GM12878 (cell line): ENCODE results near the gene SATB1.

Source experiments
- BHLHE40 ChIP-seq, 2 experiments: fragments of 450-650 bp in 1 of 2; IDR thresholded peaks; 2 replicates each; pipeline ENCODE4 v1.6.1; 2011 to 2017; ENCODE audit warnings: low read depth in 2 of 2, borderline replicate concordance in 1 of 2, improper control_type of control experiment in 1 of 2, low read length in 1 of 2, mild to moderate bottlenecking in 1 of 2
- CREB1 ChIP-seq: IDR thresholded peaks from 2 replicates; pipeline ENCODE4 v1.6.1; 2012; ENCODE audit warnings: low read depth, mild to moderate bottlenecking, inconsistent platforms
- CTCF ChIP-seq, 3 experiments: IDR thresholded peaks in 2 of 3; conservative IDR thresholded peaks in 1 of 3; 2 replicates each; pipeline ENCODE4 v1.5.1; 2011; ENCODE audit warnings: low read depth in 3 of 3, low read length in 3 of 3, mild to moderate bottlenecking in 3 of 3, control low read depth in 2 of 3, moderate library complexity in 2 of 3, inconsistent platforms in 1 of 3, mixed read lengths in 1 of 3; ENCODE audit not compliant: control insufficient read depth in 2 of 3, insufficient read depth in 1 of 3; ENCODE audit errors: extremely low read depth in 1 of 3
- JUND ChIP-seq: IDR thresholded peaks from 2 replicates; pipeline ENCODE4 v1.6.1; 2012; ENCODE audit warnings: low read depth, mild to moderate bottlenecking, low read length, improper control_type of control experiment, moderate library complexity
- POLR2A ChIP-seq: IDR thresholded peaks from 2 replicates; pipeline ENCODE4 v1.6.1; 2011; ENCODE audit warnings: low read depth, mild to moderate bottlenecking, low read length
- RFX5 ChIP-seq: IDR thresholded peaks from 2 replicates; pipeline ENCODE4 v1.6.1; 2011; ENCODE audit warnings: low read depth, low read length, improper control_type of control experiment
- SIN3A ChIP-seq: IDR thresholded peaks from 2 replicates; pipeline ENCODE4 v1.6.1; 2012; ENCODE audit warnings: low read depth, low read length, improper control_type of control experiment
- SP1 ChIP-seq: IDR thresholded peaks from one replicate; pipeline ENCODE4 v1.6.1; 2011; ENCODE audit warnings: low read depth, low read length
- TARDBP ChIP-seq: IDR thresholded peaks from 2 replicates; pipeline ENCODE4 v1.6.1; 2016; ENCODE audit warnings: borderline replicate concordance
- ZNF24 ChIP-seq: fragments of 450-650 bp; IDR thresholded peaks from 2 replicates; pipeline ENCODE4 v1.6.1; 2017; ENCODE audit warnings: antibody characterized with exemption, mild to moderate bottlenecking
- ZNF274 ChIP-seq: IDR thresholded peaks from one replicate; pipeline ENCODE4 v1.8.0; 2011; ENCODE audit not compliant: insufficient read length, insufficient read depth
- TF ChIP-seq, protein P1 (sequence below): IDR thresholded peaks from 2 replicates; pipeline ENCODE4 v1.6.1; 2011; ENCODE audit warnings: low read depth, low read length, improper control_type of control experiment, borderline replicate concordance

GRCh38 chr3:18363338-18363737 is 61.8 kb downstream of the SATB1 start:
- no peak for TF ChIP-seq CTCF (IDR thresholded peaks at IDR 0.05 in 2 of 3, conservative IDR thresholded peaks at IDR 0.05 in 1 of 3; ENCODE audit: control insufficient read depth in 2 of 3, extremely low read depth in 1 of 3, insufficient read depth in 1 of 3, low read depth in 3 of 3, low read length in 3 of 3)
- no peak for TF ChIP-seq POLR2A
- TF ChIP-seq JUND, result no peak
- TF ChIP-seq, protein P1, sequence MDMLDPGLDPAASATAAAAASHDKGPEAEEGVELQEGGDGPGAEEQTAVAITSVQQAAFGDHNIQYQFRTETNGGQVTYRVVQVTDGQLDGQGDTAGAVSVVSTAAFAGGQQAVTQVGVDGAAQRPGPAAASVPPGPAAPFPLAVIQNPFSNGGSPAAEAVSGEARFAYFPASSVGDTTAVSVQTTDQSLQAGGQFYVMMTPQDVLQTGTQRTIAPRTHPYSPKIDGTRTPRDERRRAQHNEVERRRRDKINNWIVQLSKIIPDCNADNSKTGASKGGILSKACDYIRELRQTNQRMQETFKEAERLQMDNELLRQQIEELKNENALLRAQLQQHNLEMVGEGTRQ, result no peak
- TF ChIP-seq SP1, result no peak
- no peak for TF ChIP-seq SIN3A
- no peak for TF ChIP-seq CREB1
- TF ChIP-seq ZNF24, result no peak
- no peak for TF ChIP-seq RFX5
- TF ChIP-seq BHLHE40 (IDR thresholded peaks at IDR 0.05; ENCODE audit: borderline replicate concordance in 1 of 2, low read depth in 2 of 2, low read length in 1 of 2), result no peak
- TF ChIP-seq TARDBP, result no peak
- no peak for TF ChIP-seq ZNF274
